GM12878 (cell line): ENCODE data around the gene NPIPB6.

Experiments used
- EGR1 ChIP-seq, 2 experiments: IDR thresholded peaks; 1 replicate in 1 of 2; 2 replicates in 1 of 2; pipeline ENCODE4 v1.6.1; 2011 to 2012; ENCODE audit warnings: low read depth in 2 of 2, low read length in 2 of 2, borderline replicate concordance in 1 of 2, mild to moderate bottlenecking in 1 of 2, moderate library complexity in 1 of 2
- NFIC ChIP-seq: IDR thresholded peaks from 2 replicates; pipeline ENCODE4 v1.6.1; 2012; ENCODE audit warnings: low read depth, mild to moderate bottlenecking, inconsistent platforms, low read length, moderate library complexity
- POLR2A ChIP-seq: IDR thresholded peaks from 2 replicates; pipeline ENCODE4 v1.6.1; 2011; ENCODE audit warnings: low read depth, mild to moderate bottlenecking, low read length
- ZBED1 ChIP-seq: IDR thresholded peaks from 2 replicates; pipeline ENCODE4 v1.6.1; 2016; ENCODE audit warnings: borderline replicate concordance
- TF ChIP-seq, protein P1 (sequence below), 3 experiments: IDR thresholded peaks in 2 of 3; conservative IDR thresholded peaks in 1 of 3; 2 replicates each; pipeline ENCODE4 v1.5.1; 2011; ENCODE audit warnings: low read depth in 3 of 3, low read length in 3 of 3, mild to moderate bottlenecking in 3 of 3, control low read depth in 2 of 3, moderate library complexity in 2 of 3, inconsistent platforms in 1 of 3, mixed read lengths in 1 of 3; ENCODE audit not compliant: control insufficient read depth in 2 of 3, insufficient read depth in 1 of 3; ENCODE audit errors: extremely low read depth in 1 of 3
- TF ChIP-seq, protein P2 (sequence below): IDR thresholded peaks from 2 replicates; pipeline ENCODE4 v1.6.1; 2012; ENCODE audit warnings: mild to moderate bottlenecking, low read depth, low read length

DNA sequence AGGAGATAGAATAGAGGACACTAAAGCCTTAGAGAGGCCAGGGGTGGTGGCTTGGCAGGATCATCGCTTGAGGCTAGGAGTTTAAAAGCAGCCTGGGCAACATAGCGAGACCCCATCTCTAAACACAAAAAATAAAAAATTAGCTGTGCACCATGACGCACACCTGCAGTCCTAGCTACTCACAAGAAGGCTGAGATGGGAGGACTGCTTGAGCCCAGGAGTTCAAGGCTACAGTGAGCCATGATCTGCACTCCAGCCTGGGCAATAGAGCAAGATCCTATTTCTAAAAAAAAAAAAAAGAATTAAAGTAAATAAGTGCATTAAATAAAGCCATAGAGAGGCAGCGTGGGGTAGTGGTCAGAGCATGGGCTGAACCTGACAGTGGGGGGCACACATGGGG is 51.9 kb downstream of the NPIPB6 start:
- TF ChIP-seq EGR1 (IDR thresholded peaks at IDR 0.05; ENCODE audit: borderline replicate concordance in 1 of 2, low read depth in 2 of 2, low read length in 2 of 2), result no peak
- TF ChIP-seq, protein P1, sequence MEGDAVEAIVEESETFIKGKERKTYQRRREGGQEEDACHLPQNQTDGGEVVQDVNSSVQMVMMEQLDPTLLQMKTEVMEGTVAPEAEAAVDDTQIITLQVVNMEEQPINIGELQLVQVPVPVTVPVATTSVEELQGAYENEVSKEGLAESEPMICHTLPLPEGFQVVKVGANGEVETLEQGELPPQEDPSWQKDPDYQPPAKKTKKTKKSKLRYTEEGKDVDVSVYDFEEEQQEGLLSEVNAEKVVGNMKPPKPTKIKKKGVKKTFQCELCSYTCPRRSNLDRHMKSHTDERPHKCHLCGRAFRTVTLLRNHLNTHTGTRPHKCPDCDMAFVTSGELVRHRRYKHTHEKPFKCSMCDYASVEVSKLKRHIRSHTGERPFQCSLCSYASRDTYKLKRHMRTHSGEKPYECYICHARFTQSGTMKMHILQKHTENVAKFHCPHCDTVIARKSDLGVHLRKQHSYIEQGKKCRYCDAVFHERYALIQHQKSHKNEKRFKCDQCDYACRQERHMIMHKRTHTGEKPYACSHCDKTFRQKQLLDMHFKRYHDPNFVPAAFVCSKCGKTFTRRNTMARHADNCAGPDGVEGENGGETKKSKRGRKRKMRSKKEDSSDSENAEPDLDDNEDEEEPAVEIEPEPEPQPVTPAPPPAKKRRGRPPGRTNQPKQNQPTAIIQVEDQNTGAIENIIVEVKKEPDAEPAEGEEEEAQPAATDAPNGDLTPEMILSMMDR (IDR thresholded peaks at IDR 0.05 in 2 of 3, conservative IDR thresholded peaks at IDR 0.05 in 1 of 3; ENCODE audit: control insufficient read depth in 2 of 3, extremely low read depth in 1 of 3, insufficient read depth in 1 of 3, low read depth in 3 of 3, low read length in 3 of 3), result no peak
- no peak for TF ChIP-seq ZBED1
- no peak for TF ChIP-seq NFIC
- TF ChIP-seq, protein P2, sequence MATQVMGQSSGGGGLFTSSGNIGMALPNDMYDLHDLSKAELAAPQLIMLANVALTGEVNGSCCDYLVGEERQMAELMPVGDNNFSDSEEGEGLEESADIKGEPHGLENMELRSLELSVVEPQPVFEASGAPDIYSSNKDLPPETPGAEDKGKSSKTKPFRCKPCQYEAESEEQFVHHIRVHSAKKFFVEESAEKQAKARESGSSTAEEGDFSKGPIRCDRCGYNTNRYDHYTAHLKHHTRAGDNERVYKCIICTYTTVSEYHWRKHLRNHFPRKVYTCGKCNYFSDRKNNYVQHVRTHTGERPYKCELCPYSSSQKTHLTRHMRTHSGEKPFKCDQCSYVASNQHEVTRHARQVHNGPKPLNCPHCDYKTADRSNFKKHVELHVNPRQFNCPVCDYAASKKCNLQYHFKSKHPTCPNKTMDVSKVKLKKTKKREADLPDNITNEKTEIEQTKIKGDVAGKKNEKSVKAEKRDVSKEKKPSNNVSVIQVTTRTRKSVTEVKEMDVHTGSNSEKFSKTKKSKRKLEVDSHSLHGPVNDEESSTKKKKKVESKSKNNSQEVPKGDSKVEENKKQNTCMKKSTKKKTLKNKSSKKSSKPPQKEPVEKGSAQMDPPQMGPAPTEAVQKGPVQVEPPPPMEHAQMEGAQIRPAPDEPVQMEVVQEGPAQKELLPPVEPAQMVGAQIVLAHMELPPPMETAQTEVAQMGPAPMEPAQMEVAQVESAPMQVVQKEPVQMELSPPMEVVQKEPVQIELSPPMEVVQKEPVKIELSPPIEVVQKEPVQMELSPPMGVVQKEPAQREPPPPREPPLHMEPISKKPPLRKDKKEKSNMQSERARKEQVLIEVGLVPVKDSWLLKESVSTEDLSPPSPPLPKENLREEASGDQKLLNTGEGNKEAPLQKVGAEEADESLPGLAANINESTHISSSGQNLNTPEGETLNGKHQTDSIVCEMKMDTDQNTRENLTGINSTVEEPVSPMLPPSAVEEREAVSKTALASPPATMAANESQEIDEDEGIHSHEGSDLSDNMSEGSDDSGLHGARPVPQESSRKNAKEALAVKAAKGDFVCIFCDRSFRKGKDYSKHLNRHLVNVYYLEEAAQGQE, result no peak
- no peak for TF ChIP-seq POLR2A
